IMR-90 (cell line): ENCODE data around the gene PEX11G. TPM values are rescaled to one million over a fixed set of nuclear protein-coding genes. Genes with fewer than 3 reads are reported as not detected.

Experiments
- ATAC-seq: fragments of 200-7000 bp; cut with Tn5 transposase; 2 replicates; pipeline ENCODE4 v1.9.1; 2020; ENCODE audit warnings: low read depth, mild to moderate bottlenecking, moderate library complexity
- BruUV-seq: library from RNA; stranded (reverse); fragments of 400-500 nt; replicated peaks from 2 replicates; lab custom pipeline; 2021; lab: Mats Ljungman, UMichigan
- CTCF ChIA-PET: fragments of 300-600 bp; formaldehyde crosslinking; extraction: SDS; loops from one replicate; lab custom pipeline; 2021; ENCODE audit warnings: antibody characterized with exemption; lab: Yijun Ruan, JAX
- POLR2A ChIA-PET: fragments of 300-600 bp; sonication (Branson Sonifier 250); formaldehyde crosslinking; loops from one replicate; lab custom pipeline; 2022; ENCODE audit warnings: antibody characterized with exemption; ENCODE audit not compliant: unreplicated experiment; lab: Charles Lee
- DNase-seq: peaks from one replicate; pipeline ENCODE4 v3.0.0; 2013
- H2AFZ ChIP-seq: replicated peaks from 2 replicates; pipeline ENCODE3; 2013; ENCODE audit warnings: low read length, mild to moderate bottlenecking; ENCODE audit not compliant: poor library complexity
- H2AK5ac ChIP-seq: 2 replicates; pipeline ENCODE4 v1.6.1; 2013; ENCODE audit warnings: low read depth, low read length, inconsistent platforms
- H2AK9ac ChIP-seq: replicated peaks from 2 replicates; pipeline ENCODE3; 2013; ENCODE audit warnings: mild to moderate bottlenecking, low read depth, low read length, moderate library complexity; ENCODE audit not compliant: poor library complexity
- H2BK120ac ChIP-seq: 2 replicates; pipeline ENCODE4 v1.6.1; 2013; ENCODE audit warnings: low read depth, low read length, inconsistent platforms
- H2BK15ac ChIP-seq: 3 replicates; pipeline ENCODE4 v1.6.1; 2013; ENCODE audit warnings: low read depth, low read length, inconsistent platforms
- H2BK20ac ChIP-seq: 2 replicates; pipeline ENCODE4 v1.6.1; 2013; ENCODE audit warnings: low read depth, mild to moderate bottlenecking, inconsistent platforms, low read length, moderate library complexity
- H2BK5ac ChIP-seq: 2 replicates; pipeline ENCODE4 v1.6.1; 2013; ENCODE audit warnings: mild to moderate bottlenecking, low read depth, low read length, inconsistent platforms; ENCODE audit not compliant: poor library complexity, severe bottlenecking
- H3K14ac ChIP-seq: replicated peaks from 2 replicates; pipeline ENCODE4 v1.6.1; 2013; ENCODE audit warnings: low read depth, low read length, inconsistent platforms
- H3K18ac ChIP-seq: 2 replicates; pipeline ENCODE4 v1.6.1; 2013; ENCODE audit warnings: low read depth, low read length, control low read depth
- H3K23ac ChIP-seq: 2 replicates; pipeline ENCODE4 v1.6.1; 2013; ENCODE audit warnings: low read depth, low read length, inconsistent platforms
- H3K27ac ChIP-seq: 2 replicates; pipeline ENCODE4 v1.5.1; 2013; ENCODE audit warnings: mild to moderate bottlenecking, control low read depth, low read length; ENCODE audit not compliant: insufficient read depth
- H3K27me3 ChIP-seq: 2 replicates; pipeline ENCODE4 v1.6.1; 2013; ENCODE audit warnings: low read length; ENCODE audit not compliant: control insufficient read depth, insufficient read depth
- H3K36me3 ChIP-seq: 2 replicates; pipeline ENCODE4 v1.6.1; 2013; ENCODE audit warnings: low read length, mixed read lengths; ENCODE audit not compliant: control insufficient read depth, insufficient read depth
- H3K4ac ChIP-seq: 2 replicates; pipeline ENCODE4 v1.6.1; 2013; ENCODE audit warnings: low read depth, low read length, inconsistent platforms
- H3K4me1 ChIP-seq: 2 replicates; pipeline ENCODE4 v1.6.1; 2013; ENCODE audit warnings: low read length, mixed read lengths; ENCODE audit not compliant: control insufficient read depth, insufficient read depth
- H3K4me2 ChIP-seq: 2 replicates; pipeline ENCODE4 v1.6.1; 2013; ENCODE audit warnings: low read depth, mild to moderate bottlenecking, control low read depth, low read length, moderate library complexity
- H3K4me3 ChIP-seq: 2 replicates; pipeline ENCODE4 v1.5.1; 2013; ENCODE audit warnings: low read depth, mild to moderate bottlenecking, control low read depth, low read length, moderate library complexity; ENCODE audit not compliant: insufficient read depth
- H3K56ac ChIP-seq: 2 replicates; pipeline ENCODE4 v1.6.1; 2013; ENCODE audit warnings: low read length, inconsistent platforms; ENCODE audit not compliant: insufficient read depth; ENCODE audit errors: extremely low read depth
- H3K79me1 ChIP-seq, 2 experiments: 2 replicates each; pipeline ENCODE4 v1.6.1; 2013; ENCODE audit warnings: low read length in 2 of 2, inconsistent platforms in 1 of 2, low read depth in 1 of 2
- H3K9ac ChIP-seq: 2 replicates; pipeline ENCODE4 v1.6.1; 2013; ENCODE audit warnings: low read depth, low read length, control low read depth
- H3K9me1 ChIP-seq: 2 replicates; pipeline ENCODE4 v1.6.1; 2013; ENCODE audit warnings: low read length, inconsistent platforms; ENCODE audit not compliant: insufficient read depth
- H3K9me3 ChIP-seq: 2 replicates; pipeline ENCODE4 v1.6.1; 2013; ENCODE audit warnings: low read length; ENCODE audit not compliant: control insufficient read depth, insufficient read depth
- H4K20me1 ChIP-seq: 2 replicates; pipeline ENCODE4 v1.6.1; 2013; ENCODE audit warnings: low read length, inconsistent platforms; ENCODE audit not compliant: insufficient read depth
- H4K5ac ChIP-seq: 2 replicates; pipeline ENCODE4 v1.6.1; 2013; ENCODE audit warnings: mild to moderate bottlenecking, low read depth, low read length, control low read depth
- H4K8ac ChIP-seq, 2 experiments: 2 replicates each; pipeline ENCODE4 v1.6.1; 2013; ENCODE audit warnings: low read depth in 2 of 2, low read length in 2 of 2, control low read depth in 1 of 2, inconsistent platforms in 1 of 2
- H4K91ac ChIP-seq: 2 replicates; pipeline ENCODE4 v1.6.1; 2013; ENCODE audit warnings: low read depth, low read length, inconsistent platforms; ENCODE audit not compliant: insufficient read depth
- BHLHE40 ChIP-seq: fragments of 150-350 bp; IDR thresholded peaks from 2 replicates; pipeline ENCODE4 v1.6.1; 2016; ENCODE audit warnings: mild to moderate bottlenecking, low read depth, low read length
- CHD1 ChIP-seq: IDR thresholded peaks from 2 replicates; pipeline ENCODE4 v1.6.1; 2012; ENCODE audit warnings: low read depth, low read length, improper control_type of control experiment
- FOS ChIP-seq: fragments of 150-350 bp; IDR thresholded peaks from 2 replicates; pipeline ENCODE4 v1.6.1; 2016; ENCODE audit warnings: low read depth, low read length
- MAFK ChIP-seq: IDR thresholded peaks from 2 replicates; pipeline ENCODE4 v1.6.1; 2012; ENCODE audit warnings: low read depth, low read length, improper control_type of control experiment
- MAZ ChIP-seq: IDR thresholded peaks from 2 replicates; pipeline ENCODE4 v1.6.1; 2012; ENCODE audit warnings: low read depth, mild to moderate bottlenecking, low read length, improper control_type of control experiment, moderate library complexity, borderline replicate concordance
- MXI1 ChIP-seq: IDR thresholded peaks from 2 replicates; pipeline ENCODE4 v1.6.1; 2012; ENCODE audit warnings: low read depth, mild to moderate bottlenecking, low read length, moderate library complexity, borderline replicate concordance
- NFE2L2 ChIP-seq: fragments of 150-350 bp; IDR thresholded peaks from 2 replicates; pipeline ENCODE4 v1.6.1; 2016; ENCODE audit warnings: low read depth, mild to moderate bottlenecking, low read length
- POLR2A ChIP-seq: IDR thresholded peaks from 2 replicates; pipeline ENCODE4 v1.6.1; 2012; ENCODE audit warnings: mild to moderate bottlenecking, low read depth, low read length
- RAD21 ChIP-seq: IDR thresholded peaks from 2 replicates; pipeline ENCODE4 v1.6.1; 2012; ENCODE audit warnings: low read length, improper control_type of control experiment
- RCOR1 ChIP-seq: IDR thresholded peaks from 2 replicates; pipeline ENCODE4 v1.6.1; 2012; ENCODE audit warnings: mild to moderate bottlenecking, low read length, improper control_type of control experiment; ENCODE audit not compliant: insufficient replicate concordance
- RFX5 ChIP-seq: IDR thresholded peaks from 2 replicates; pipeline ENCODE4 v1.8.0; 2012; ENCODE audit warnings: low read depth, mild to moderate bottlenecking, low read length, moderate library complexity
- SMC3 ChIP-seq: fragments of 150-350 bp; IDR thresholded peaks from 2 replicates; pipeline ENCODE4 v1.6.1; 2016; ENCODE audit warnings: low read depth, mild to moderate bottlenecking, antibody characterized with exemption, low read length, moderate library complexity
- WGBS, 2 experiments: methylation state at CpG; one replicate each; pipeline versions ENCODE4 v1.1.5 to v1.1.7; 2013; ENCODE audit warnings: missing lambda C conversion rate in 2 of 2; ENCODE audit not compliant: insufficient read length in 1 of 2; ENCODE audit errors: extremely low coverage in 2 of 2; 5-methylcytosine and 5-hydroxymethylcytosine counted together
- dilution Hi-C: fragments of 300-500 bp; cut with HindIII; formaldehyde crosslinking; loops from one replicate; pipeline ENCODE4 v1.14.3; 2018; ENCODE audit warnings: low sequenced_read_pairs; ENCODE audit not compliant: unreplicated experiment
- in situ Hi-C: fragments of 300-500 bp; cut with MboI; formaldehyde crosslinking; loops from 3 replicates; pipeline ENCODE4 v1.14.3; 2019; ENCODE audit warnings: low sequenced_read_pairs, inconsistent platforms, mixed read lengths
- intact Hi-C: fragments of 100-400 bp; cut with micrococcal nuclease; formaldehyde crosslinking; loops from 2 replicates; pipeline ENCODE4 v1.10.0; 2022
- polyA plus RNA-seq, 3 experiments: library from polyadenylated mRNA; depleted of rRNA; stranded (reverse); fragments of >200 nt; gene quantifications; 2 replicates each; pipeline ENCODE4 v1.2.3, GENCODE V29; 2012; ENCODE audit warnings: low replicate concordance in 1 of 3
- total RNA-seq: library from RNA; depleted of rRNA; stranded (reverse); fragments of >200 nt; gene quantifications from 2 replicates; pipeline ENCODE4 v1.2.3, GENCODE V29; 2012
- TF ChIP-seq, protein P1 (sequence below): fragments of 150-350 bp; IDR thresholded peaks from 2 replicates; pipeline ENCODE4 v1.6.1; 2017; ENCODE audit warnings: mild to moderate bottlenecking, antibody characterized with exemption, low read length, low read depth
- TF ChIP-seq, protein P2 (sequence below): fragments of 150-350 bp; IDR thresholded peaks from 2 replicates; pipeline ENCODE4 v1.6.1; 2016; ENCODE audit warnings: low read depth, mild to moderate bottlenecking, low read length, moderate library complexity, borderline replicate concordance

Gene PEX11G
- total and polyA plus RNA-seq, 2 of the 4 experiments (the other 2 are of a cell fraction), result 0.72 to 1.7 TPM

DNA sequence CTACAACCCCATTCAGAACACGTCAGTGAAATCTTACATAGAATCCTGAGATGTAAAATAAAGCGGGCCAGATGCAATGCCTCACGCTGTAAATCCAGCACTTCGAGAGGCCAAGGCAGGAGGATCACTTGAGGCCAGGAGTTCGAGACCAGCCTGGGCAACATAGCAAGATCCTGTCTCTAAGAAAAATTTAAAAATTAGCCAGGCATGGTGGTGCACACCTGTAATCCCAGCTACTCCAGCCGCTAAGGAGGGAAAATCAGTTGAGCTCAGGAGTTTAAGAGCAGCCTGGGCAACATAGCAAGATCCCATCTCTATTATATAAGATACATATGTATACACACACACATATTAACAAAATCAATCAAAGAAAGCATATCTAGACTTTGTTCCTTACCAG, 41.2 kb downstream of the PEX11G start:
- Histone ChIP-seq H3K4me3 (no peak overlapping the region), H3K56ac (no peak overlapping the region), H3K79me1 (peaks cover 14 to 15% of the 10 kb centered on the region in 2 experiments), H2BK5ac (no peak overlapping the region), H3K9ac (no peak overlapping the region), H2BK120ac (no peak overlapping the region), H3K27ac (no peak overlapping the region), H3K4me2 (no peak overlapping the region), H3K27me3 (no peaks in the 10 kb centered on the region), H2AK9ac (no peak overlapping the region), H3K9me1 (no peaks in the 10 kb centered on the region), H4K8ac (no peak overlapping the region), H2AK5ac (no peak overlapping the region), H4K91ac (no peak overlapping the region), H3K9me3 (peaks cover 12% of the 10 kb centered on the region), H4K20me1 (peaks cover 8% of the 10 kb centered on the region), H3K14ac (no peak overlapping the region), H3K18ac (no peak overlapping the region), H3K23ac (no peak overlapping the region), H2BK20ac (no peak overlapping the region), H4K5ac (no peak overlapping the region), H3K36me3 (peaks cover 52% of the 10 kb centered on the region), H2AFZ (no peak overlapping the region), H3K4ac (no peak overlapping the region), H2BK15ac (no peak overlapping the region), H3K4me1 (no peaks in the 10 kb centered on the region)
- POLR2A ChIA-PET, result no interaction called here
- dilution Hi-C loops, result no loop called here
- no peak for DNase-seq
- WGBS, 2 experiments, result 97% methylated on average over 4 of the region's 6 CpGs; no CpG with 5 or more reads in 1 of the 2 experiments
- ATAC-seq, result no peak
- intact Hi-C loops, result no loop called here
- BruUV-seq, result no TSS peak
- in situ Hi-C loops, result no loop called here
- TF ChIP-seq MXI1 (no peak), FOS (no peak), RAD21 (no peak), NFE2L2 (no peak), RCOR1 (no peak), RFX5 (no peak), SMC3 (no peak), CHD1 (no peak), MAZ (no peak), POLR2A (no peak), BHLHE40 (no peak), MAFK (no peak)
- TF ChIP-seq, protein P1, sequence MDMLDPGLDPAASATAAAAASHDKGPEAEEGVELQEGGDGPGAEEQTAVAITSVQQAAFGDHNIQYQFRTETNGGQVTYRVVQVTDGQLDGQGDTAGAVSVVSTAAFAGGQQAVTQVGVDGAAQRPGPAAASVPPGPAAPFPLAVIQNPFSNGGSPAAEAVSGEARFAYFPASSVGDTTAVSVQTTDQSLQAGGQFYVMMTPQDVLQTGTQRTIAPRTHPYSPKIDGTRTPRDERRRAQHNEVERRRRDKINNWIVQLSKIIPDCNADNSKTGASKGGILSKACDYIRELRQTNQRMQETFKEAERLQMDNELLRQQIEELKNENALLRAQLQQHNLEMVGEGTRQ, result no peak
- TF ChIP-seq, protein P2, sequence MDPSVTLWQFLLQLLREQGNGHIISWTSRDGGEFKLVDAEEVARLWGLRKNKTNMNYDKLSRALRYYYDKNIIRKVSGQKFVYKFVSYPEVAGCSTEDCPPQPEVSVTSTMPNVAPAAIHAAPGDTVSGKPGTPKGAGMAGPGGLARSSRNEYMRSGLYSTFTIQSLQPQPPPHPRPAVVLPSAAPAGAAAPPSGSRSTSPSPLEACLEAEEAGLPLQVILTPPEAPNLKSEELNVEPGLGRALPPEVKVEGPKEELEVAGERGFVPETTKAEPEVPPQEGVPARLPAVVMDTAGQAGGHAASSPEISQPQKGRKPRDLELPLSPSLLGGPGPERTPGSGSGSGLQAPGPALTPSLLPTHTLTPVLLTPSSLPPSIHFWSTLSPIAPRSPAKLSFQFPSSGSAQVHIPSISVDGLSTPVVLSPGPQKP, result no peak
- CTCF ChIA-PET, result no interaction called here
